ENCODE results near the gene EPHA4.

DNA sequence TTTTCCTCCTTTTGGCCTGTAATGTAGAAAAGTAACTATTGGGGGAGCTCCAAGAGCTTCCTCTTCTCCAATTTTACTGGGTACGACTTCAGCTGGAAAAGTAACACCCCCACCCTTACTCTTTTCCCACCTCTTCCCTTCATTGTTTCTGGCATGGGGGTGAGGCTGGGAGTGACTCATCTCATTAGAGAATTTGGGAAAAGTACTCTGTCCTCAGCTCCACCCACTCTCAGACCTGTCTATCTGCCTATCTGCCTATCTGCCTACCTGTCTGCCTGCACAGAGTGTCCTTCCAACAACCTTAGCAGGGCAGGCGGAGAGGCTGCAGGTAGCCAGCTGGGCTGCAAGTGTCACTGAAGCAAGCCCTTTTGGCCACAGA, 93.6 kb downstream of the EPHA4 start:
- TF ChIP-seq, protein P1, sequence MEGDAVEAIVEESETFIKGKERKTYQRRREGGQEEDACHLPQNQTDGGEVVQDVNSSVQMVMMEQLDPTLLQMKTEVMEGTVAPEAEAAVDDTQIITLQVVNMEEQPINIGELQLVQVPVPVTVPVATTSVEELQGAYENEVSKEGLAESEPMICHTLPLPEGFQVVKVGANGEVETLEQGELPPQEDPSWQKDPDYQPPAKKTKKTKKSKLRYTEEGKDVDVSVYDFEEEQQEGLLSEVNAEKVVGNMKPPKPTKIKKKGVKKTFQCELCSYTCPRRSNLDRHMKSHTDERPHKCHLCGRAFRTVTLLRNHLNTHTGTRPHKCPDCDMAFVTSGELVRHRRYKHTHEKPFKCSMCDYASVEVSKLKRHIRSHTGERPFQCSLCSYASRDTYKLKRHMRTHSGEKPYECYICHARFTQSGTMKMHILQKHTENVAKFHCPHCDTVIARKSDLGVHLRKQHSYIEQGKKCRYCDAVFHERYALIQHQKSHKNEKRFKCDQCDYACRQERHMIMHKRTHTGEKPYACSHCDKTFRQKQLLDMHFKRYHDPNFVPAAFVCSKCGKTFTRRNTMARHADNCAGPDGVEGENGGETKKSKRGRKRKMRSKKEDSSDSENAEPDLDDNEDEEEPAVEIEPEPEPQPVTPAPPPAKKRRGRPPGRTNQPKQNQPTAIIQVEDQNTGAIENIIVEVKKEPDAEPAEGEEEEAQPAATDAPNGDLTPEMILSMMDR (IDR thresholded peaks at IDR 0.05) = no peak
- no peak for TF ChIP-seq POLR2AphosphoS5 (IDR thresholded peaks at IDR 0.05; ENCODE audit: insufficient read depth in 1 of 2, low read depth in 1 of 2)

All from vagina (tissue), 2 donors.